ENCODE data around the gene CCDC85B.

DNA sequence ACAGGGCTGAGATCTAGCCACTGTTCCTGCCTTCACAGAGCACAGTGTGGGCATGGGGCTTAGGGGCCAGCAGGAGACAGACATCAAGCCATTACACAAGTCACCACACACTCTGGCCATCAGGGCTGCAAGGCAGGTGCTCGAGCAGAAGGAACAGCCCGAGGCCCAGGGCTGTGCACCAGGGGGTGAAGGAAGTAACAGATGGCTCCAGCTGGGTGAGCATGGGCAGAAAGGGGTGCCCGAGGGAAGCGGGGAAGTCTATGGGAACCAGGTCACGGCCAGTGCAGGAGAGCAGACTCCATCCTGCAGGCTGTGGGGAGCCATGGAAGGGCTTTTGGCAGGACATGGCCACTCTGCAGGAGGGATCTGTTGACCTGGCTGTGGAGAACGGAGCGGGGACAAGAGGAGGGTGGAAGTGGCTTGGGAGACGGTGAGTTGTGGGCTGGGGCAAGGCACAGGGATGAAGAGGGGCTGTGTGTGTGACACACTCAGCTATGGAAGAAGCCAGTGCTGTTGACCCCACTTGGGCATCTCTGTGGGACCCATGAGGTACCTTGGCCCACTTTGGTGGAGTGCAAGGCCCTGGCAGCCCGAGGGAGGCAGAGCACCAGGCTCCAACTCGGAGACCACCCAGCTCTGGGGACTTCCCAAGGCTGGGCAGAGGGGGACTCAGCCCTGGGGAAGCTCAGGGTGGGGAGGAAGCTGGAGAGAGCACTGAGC, 24.8 kb downstream of the CCDC85B start:
- TF ChIP-seq POLR2AphosphoS5 (IDR thresholded peaks at IDR 0.05): no peak
- TF ChIP-seq, protein P1, sequence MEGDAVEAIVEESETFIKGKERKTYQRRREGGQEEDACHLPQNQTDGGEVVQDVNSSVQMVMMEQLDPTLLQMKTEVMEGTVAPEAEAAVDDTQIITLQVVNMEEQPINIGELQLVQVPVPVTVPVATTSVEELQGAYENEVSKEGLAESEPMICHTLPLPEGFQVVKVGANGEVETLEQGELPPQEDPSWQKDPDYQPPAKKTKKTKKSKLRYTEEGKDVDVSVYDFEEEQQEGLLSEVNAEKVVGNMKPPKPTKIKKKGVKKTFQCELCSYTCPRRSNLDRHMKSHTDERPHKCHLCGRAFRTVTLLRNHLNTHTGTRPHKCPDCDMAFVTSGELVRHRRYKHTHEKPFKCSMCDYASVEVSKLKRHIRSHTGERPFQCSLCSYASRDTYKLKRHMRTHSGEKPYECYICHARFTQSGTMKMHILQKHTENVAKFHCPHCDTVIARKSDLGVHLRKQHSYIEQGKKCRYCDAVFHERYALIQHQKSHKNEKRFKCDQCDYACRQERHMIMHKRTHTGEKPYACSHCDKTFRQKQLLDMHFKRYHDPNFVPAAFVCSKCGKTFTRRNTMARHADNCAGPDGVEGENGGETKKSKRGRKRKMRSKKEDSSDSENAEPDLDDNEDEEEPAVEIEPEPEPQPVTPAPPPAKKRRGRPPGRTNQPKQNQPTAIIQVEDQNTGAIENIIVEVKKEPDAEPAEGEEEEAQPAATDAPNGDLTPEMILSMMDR (IDR thresholded peaks at IDR 0.05): no peak
- no peak for TF ChIP-seq POLR2A (IDR thresholded peaks at IDR 0.05; ENCODE audit: low read depth)

All from esophagus muscularis mucosa (tissue), 3 donors.